Calu3 (cell line): ENCODE results near the gene NR1H3. TPM values are rescaled to one million over a fixed set of nuclear protein-coding genes. Genes with fewer than 3 reads are reported as not detected.

ENCODE experiments used
- BruUV-seq: library from RNA; stranded (reverse); fragments of 400-500 nt; replicated peaks from 2 replicates; lab custom pipeline; 2021; lab: Mats Ljungman, UMichigan
- CTCF ChIA-PET: fragments of 300-600 bp; sonication (Branson Sonifier 250); formaldehyde crosslinking; loops from one replicate; lab custom pipeline; 2022; ENCODE audit warnings: antibody characterized with exemption; lab: Charles Lee
- DNase-seq: peaks from one replicate; pipeline ENCODE4 v3.0.0; 2022
- H3K27ac Mint-ChIP-seq: one replicate; pipeline ENCODE4 v1.8.0; 2022; ENCODE audit warnings: mixed read lengths; ENCODE audit not compliant: unreplicated experiment
- H3K27me3 Mint-ChIP-seq: one replicate; pipeline ENCODE4 v1.8.0; 2022; ENCODE audit warnings: mixed read lengths; ENCODE audit not compliant: unreplicated experiment
- H3K36me3 Mint-ChIP-seq: one replicate; pipeline ENCODE4 v1.8.0; 2022; ENCODE audit warnings: mild to moderate bottlenecking, moderate library complexity, mixed read lengths; ENCODE audit not compliant: insufficient read depth, unreplicated experiment
- H3K4me1 Mint-ChIP-seq: one replicate; pipeline ENCODE4 v1.8.0; 2022; ENCODE audit warnings: mild to moderate bottlenecking, low read depth, mixed read lengths; ENCODE audit not compliant: unreplicated experiment
- H3K4me3 Mint-ChIP-seq: one replicate; pipeline ENCODE4 v1.8.0; 2022; ENCODE audit warnings: mild to moderate bottlenecking, low read depth, moderate library complexity, mixed read lengths; ENCODE audit not compliant: unreplicated experiment
- H3K9me3 Mint-ChIP-seq: one replicate; pipeline ENCODE4 v1.8.0; 2022; ENCODE audit warnings: low read depth, mixed read lengths; ENCODE audit not compliant: unreplicated experiment
- CTCF ChIP-seq: fragments of 200-600 bp; IDR thresholded peaks from one replicate; pipeline ENCODE4 v1.8.0; 2022; ENCODE audit warnings: antibody characterized with exemption; ENCODE audit not compliant: unreplicated experiment
- intact Hi-C: fragments of 100-400 bp; cut with micrococcal nuclease; formaldehyde crosslinking; loops from one replicate; pipeline ENCODE4 v1.10.0; 2022; ENCODE audit not compliant: unreplicated experiment
- total RNA-seq: library from RNA; stranded (reverse); gene quantifications from 2 replicates; pipeline ENCODE4 v1.2.3, GENCODE V29; 2022

Gene NR1H3
- total RNA-seq, 1 experiment from 2014 or later = 14.2 TPM

GRCh38 chr11:47272706-47273105 is 14.9 kb downstream of the NR1H3 start:
- BruUV-seq = no TSS peak
- Mint-ChIP-seq H3K4me3 (no peak overlapping the region), H3K27ac (no peak overlapping the region), H3K9me3 (no peaks in the 10 kb centered on the region), H3K36me3 (peaks cover 42% of the 10 kb centered on the region), H3K4me1 (peaks cover 33% of the 10 kb centered on the region), H3K27me3 (no peaks in the 10 kb centered on the region)
- no peak for DNase-seq
- CTCF ChIA-PET = no interaction called here
- TF ChIP-seq CTCF = no peak
- intact Hi-C loops = loop anchor here (5.0 kb wide), 1 partner anchor 75 kb away; no protein-coding TSS in a partner anchor

GRCh38 chr11:47274495-47275235 is 16.9 kb downstream of the NR1H3 start:
- no peak for TF ChIP-seq CTCF
- CTCF ChIA-PET = no interaction called here
- Mint-ChIP-seq H3K4me1 (peaks cover 19% of the 10 kb centered on the region), H3K27ac (no peak overlapping the region), H3K36me3 (peaks cover 36% of the 10 kb centered on the region), H3K9me3 (no peaks in the 10 kb centered on the region), H3K4me3 (no peak overlapping the region), H3K27me3 (no peaks in the 10 kb centered on the region)
- no peak for DNase-seq
- BruUV-seq = no TSS peak
- intact Hi-C loops = loop anchor here (5.0 kb wide), 1 partner anchor 73 kb away; no protein-coding TSS in a partner anchor

- DNase-seq = no peak
- Mint-ChIP-seq H3K9me3 (no peaks in the 10 kb centered on the region), H3K4me1 (peaks cover 5% of the 10 kb centered on the region), H3K27me3 (no peaks in the 10 kb centered on the region), H3K36me3 (peaks cover 38% of the 10 kb centered on the region), H3K27ac (no peak overlapping the region), H3K4me3 (no peak overlapping the region)
- no peak for TF ChIP-seq CTCF
- intact Hi-C loops = no loop called here
- CTCF ChIA-PET = no interaction called here
- no TSS peak for BruUV-seq
Measured at GRCh38 chr11:47276923-47277322, 19.1 kb downstream of the NR1H3 start.

GRCh38 chr11:47278058-47278457 is 20.3 kb downstream of the NR1H3 start:
- no peak for DNase-seq
- TF ChIP-seq CTCF = no peak
- H3K27ac Mint-ChIP-seq = no peak overlapping the region
- BruUV-seq = no TSS peak
- no peaks in the 10 kb centered on the region for H3K27me3 Mint-ChIP-seq
- no peaks in the 10 kb centered on the region for H3K4me1 Mint-ChIP-seq
- H3K4me3 Mint-ChIP-seq = no peak overlapping the region
- peaks cover 42% of the 10 kb centered on the region for H3K36me3 Mint-ChIP-seq
- CTCF ChIA-PET = no interaction called here
- no peaks in the 10 kb centered on the region for H3K9me3 Mint-ChIP-seq
- intact Hi-C loops = no loop called here
